Spleen (tissue), 11 donors: ENCODE results near the gene ACBD3. TPM values are rescaled to one million over a fixed set of nuclear protein-coding genes. Genes with fewer than 3 reads are reported as not detected.

Source experiments
- DNase-seq: peaks from one replicate; pipeline ENCODE4 v3.0.0-alpha.2; 2020
- H3K27ac ChIP-seq, 8 donors: fragments of 200-600 bp; sonication (generic) in 7 of 8; 1 replicate in 4 of 8; 2 replicates in 4 of 8; pipeline versions ENCODE4 v1.5.0 to v1.8.0; 2016 to 2021; ENCODE audit warnings: inconsistent platforms in 4 of 8, mild to moderate bottlenecking in 4 of 8, moderate library complexity in 1 of 8
- H3K27me3 ChIP-seq, 7 donors: fragments of 200-600 bp; sonication (generic) in 6 of 7; replicated peaks in 1 of 7; 1 replicate in 4 of 7; 2 replicates in 3 of 7; pipeline versions ENCODE4 v1.5.0 to v1.8.0; 2016 to 2021; ENCODE audit warnings: inconsistent platforms in 3 of 7, mild to moderate bottlenecking in 1 of 7
- H3K36me3 ChIP-seq, 6 donors: fragments of 200-600 bp; sonication (generic) in 5 of 6; 1 replicate in 4 of 6; 2 replicates in 2 of 6; pipeline versions ENCODE4 v1.5.0 to v1.8.0; 2016 to 2021; ENCODE audit warnings: inconsistent platforms in 2 of 6
- H3K4me1 ChIP-seq, 6 donors: fragments of 200-600 bp; sonication (generic) in 5 of 6; 1 replicate in 3 of 6; 2 replicates in 3 of 6; pipeline versions ENCODE4 v1.5.0 to v1.8.0; 2016 to 2021; ENCODE audit warnings: inconsistent platforms in 3 of 6
- H3K4me3 ChIP-seq, 8 donors: fragments of 200-600 bp; sonication (generic) in 7 of 8; 1 replicate in 4 of 8; 2 replicates in 4 of 8; pipeline versions ENCODE4 v1.5.0 to v1.8.0; 2016 to 2021; ENCODE audit warnings: inconsistent platforms in 4 of 8, mild to moderate bottlenecking in 4 of 8, moderate library complexity in 2 of 8
- H3K9me3 ChIP-seq, 8 donors: fragments of 200-600 bp; sonication (generic) in 7 of 8; 1 replicate in 4 of 8; 2 replicates in 4 of 8; pipeline versions ENCODE4 v1.5.0 to v1.8.0; 2016 to 2021; ENCODE audit warnings: inconsistent platforms in 4 of 8
- POLR2A ChIP-seq, 3 donors: fragments of 450-650 bp; IDR thresholded peaks; one replicate each; pipeline ENCODE4 v1.5.1; 2017; ENCODE audit warnings: antibody characterized with exemption in 3 of 3, mild to moderate bottlenecking in 1 of 3
- POLR2AphosphoS5 ChIP-seq, 3 donors: sonication (generic); formaldehyde crosslinking; IDR thresholded peaks; one replicate each; pipeline ENCODE4 v1.5.1; 2017; ENCODE audit warnings: antibody characterized with exemption in 3 of 3
- WGBS, 5 donors: extraction: QIAGEN DNeasy Blood & Tissue Kit in 3 of 5; methylation state at CpG; one replicate each; pipeline versions ENCODE4 v1.1.5 to v1.1.7; 2013 to 2018; 5-methylcytosine and 5-hydroxymethylcytosine counted together
- intact Hi-C: fragments of 100-400 bp; cut with DNase I; formaldehyde crosslinking; loops from one replicate; pipeline ENCODE4 v1.15.0; 2023; ENCODE audit warnings: low total_unique reads
- polyA plus RNA-seq, 3 donors: library from polyadenylated mRNA; stranded (reverse); fragments of 200-250 nt; gene quantifications; one replicate each; pipeline ENCODE4 v1.2.1, GENCODE V29; 2013
- total RNA-seq, 7 donors: library from RNA; depleted of rRNA in 3 of 7; stranded (reverse); fragments of >200 nt in 3 of 7; fragmentation: NEBNext Ultra II Directional in 4 of 7; extraction: Animal tissue kit (Norgen Biotek cat#: 25700) in 4 of 7; gene quantifications; one replicate each; pipeline versions ENCODE4 v1.1.0 to v1.2.1, GENCODE V29; 2016 to 2021
- TF ChIP-seq, protein P1 (sequence below), 11 experiments: fragments of 200-600 bp in 7 of 11; fragments of 450-650 bp in 4 of 11; sonication (generic) in 4 of 11; IDR thresholded peaks in 8 of 11; conservative IDR thresholded peaks in 3 of 11; 1 replicate in 7 of 11; 2 replicates in 4 of 11; pipeline versions ENCODE4 v1.4.0 to v1.8.0; 2016 to 2021; ENCODE audit warnings: antibody characterized with exemption in 11 of 11, inconsistent platforms in 4 of 11, mild to moderate bottlenecking in 1 of 11
- donor health status: healthy with polysubstance abuse.
- donor health status: DM: no; HTN: no; CAD: no; lungs with moderate emphysema.
- donor health status: DM: no; HTN: no; CAD: no.
- donor health status: Bipolar disorder and iron deficiency.
- donor health status: healthy.
- donor health status: DM: no; HTN: no; CAD: no.
- donor health status: DM: yes; HTN: yes; CAD: no.

Gene ACBD3
- total and polyA plus RNA-seq, 10 donors: 6.1 to 43.0 (median 30.3) TPM

DNA sequence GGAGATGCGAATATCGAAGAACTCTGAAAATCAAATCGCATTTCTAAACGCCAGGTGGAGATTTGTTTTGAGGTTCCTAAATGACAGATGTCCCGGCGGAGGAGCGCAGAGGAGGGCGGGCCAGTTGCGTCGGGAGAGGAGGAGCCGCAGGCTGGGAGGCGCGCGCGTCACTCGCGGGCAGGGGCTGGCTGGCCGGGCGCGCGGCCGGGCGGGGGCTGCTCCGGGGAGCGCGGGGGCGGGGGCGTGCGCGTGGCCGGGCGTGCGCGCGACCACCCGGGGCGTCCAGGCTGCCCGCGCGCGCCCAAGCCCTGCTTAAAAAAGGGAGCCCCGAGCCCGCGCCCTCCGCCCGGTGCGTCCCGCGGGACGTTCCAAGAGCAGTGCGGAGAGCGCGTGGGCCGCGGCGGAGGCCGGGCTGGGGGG is 76.7 kb downstream of the ACBD3 start:
- H3K4me3 ChIP-seq: peak overlapping the region; percentile 54 to 85 (median 64)
- H3K27ac ChIP-seq: peak overlapping the region; percentile 95 to 99 (median 96)
- TF ChIP-seq POLR2A (IDR thresholded peaks at IDR 0.05): peak in 1 of 3 donors; percentile 40
- TF ChIP-seq POLR2AphosphoS5 (IDR thresholded peaks at IDR 0.05): peak; percentile 25 to 65 (median 53)
- TF ChIP-seq, protein P1, sequence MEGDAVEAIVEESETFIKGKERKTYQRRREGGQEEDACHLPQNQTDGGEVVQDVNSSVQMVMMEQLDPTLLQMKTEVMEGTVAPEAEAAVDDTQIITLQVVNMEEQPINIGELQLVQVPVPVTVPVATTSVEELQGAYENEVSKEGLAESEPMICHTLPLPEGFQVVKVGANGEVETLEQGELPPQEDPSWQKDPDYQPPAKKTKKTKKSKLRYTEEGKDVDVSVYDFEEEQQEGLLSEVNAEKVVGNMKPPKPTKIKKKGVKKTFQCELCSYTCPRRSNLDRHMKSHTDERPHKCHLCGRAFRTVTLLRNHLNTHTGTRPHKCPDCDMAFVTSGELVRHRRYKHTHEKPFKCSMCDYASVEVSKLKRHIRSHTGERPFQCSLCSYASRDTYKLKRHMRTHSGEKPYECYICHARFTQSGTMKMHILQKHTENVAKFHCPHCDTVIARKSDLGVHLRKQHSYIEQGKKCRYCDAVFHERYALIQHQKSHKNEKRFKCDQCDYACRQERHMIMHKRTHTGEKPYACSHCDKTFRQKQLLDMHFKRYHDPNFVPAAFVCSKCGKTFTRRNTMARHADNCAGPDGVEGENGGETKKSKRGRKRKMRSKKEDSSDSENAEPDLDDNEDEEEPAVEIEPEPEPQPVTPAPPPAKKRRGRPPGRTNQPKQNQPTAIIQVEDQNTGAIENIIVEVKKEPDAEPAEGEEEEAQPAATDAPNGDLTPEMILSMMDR (IDR thresholded peaks at IDR 0.05 in 8 of 11, conservative IDR thresholded peaks at IDR 0.05 in 3 of 11): peak in 2 of 11 experiments; percentile 33 to 34
- H3K9me3 ChIP-seq: no peaks in the 10 kb centered on the region
- no peaks in the 10 kb centered on the region for H3K27me3 ChIP-seq
- no peaks in the 10 kb centered on the region for H3K36me3 ChIP-seq
- WGBS, 5 donors: 0 to 2% (median 1%) methylated on average over 17 to 57 of the region's 57 CpGs
- intact Hi-C loops: no loop called here
- peak; percentile 96 for DNase-seq
- peaks cover 17 to 58% (median 35%) of the 10 kb centered on the region in 6 donors for H3K4me1 ChIP-seq

DNA sequence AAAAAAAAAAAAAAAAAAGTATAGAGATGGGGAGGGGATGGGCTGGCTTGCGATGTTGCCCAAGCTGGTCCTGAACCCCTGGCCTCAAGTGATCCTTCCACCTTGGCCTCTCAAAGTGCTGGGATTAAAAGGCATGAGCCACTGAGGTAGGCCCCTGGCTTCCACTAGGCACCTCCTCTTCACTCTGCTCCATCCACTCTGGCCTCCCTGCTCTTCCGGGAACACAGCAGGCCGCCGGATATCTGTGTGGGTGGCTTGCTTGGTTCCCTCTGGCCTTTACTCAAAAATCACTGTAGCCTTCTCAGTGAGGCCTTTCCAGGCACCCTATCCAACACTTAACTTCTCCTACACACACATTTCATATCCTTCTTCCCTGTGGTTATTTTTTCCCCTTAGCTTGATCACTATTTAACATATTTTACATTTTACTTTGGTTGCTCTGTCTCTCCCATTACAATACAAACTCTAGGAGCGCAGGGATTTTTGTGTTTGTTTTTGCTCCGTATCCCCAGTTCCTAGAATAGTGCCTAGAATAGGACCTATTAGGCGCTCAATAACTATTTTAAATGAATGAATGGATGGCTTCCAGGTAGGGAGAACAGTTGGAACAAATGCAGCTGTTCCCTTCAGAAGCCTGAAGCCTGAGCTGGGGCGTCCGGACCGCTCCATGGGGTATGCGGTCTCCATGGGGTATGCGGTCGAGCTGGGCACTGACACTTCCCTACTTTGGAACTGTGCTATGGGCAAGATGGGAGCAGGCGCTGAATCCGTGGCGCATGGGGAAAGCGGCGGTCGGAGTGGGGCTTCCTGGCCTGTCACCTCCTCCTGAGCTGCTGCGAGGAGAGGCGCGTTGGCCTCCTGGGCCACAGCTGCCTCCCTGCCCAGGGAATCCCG is 77.4 kb downstream of the ACBD3 start:
- peak overlapping the region; percentile 32 to 85 (median 64) for H3K4me3 ChIP-seq
- H3K9me3 ChIP-seq: no peaks in the 10 kb centered on the region
- no peaks in the 10 kb centered on the region for H3K36me3 ChIP-seq
- peaks cover 17 to 58% (median 37%) of the 10 kb centered on the region in 6 donors for H3K4me1 ChIP-seq
- TF ChIP-seq POLR2AphosphoS5 (IDR thresholded peaks at IDR 0.05) (peak in 1 of 3 donors; percentile 43), POLR2A (IDR thresholded peaks at IDR 0.05) (no peak)
- TF ChIP-seq, protein P1 (IDR thresholded peaks at IDR 0.05 in 8 of 11, conservative IDR thresholded peaks at IDR 0.05 in 3 of 11): peak in 2 of 11 experiments; percentile 27 to 28
- WGBS, 5 donors: 26 to 30% (median 27%) methylated on average over 23 of the region's 23 CpGs
- peak overlapping the region; percentile 72 to 99 (median 95) for H3K27ac ChIP-seq
- H3K27me3 ChIP-seq: no peaks in the 10 kb centered on the region
- DNase-seq: no peak
- intact Hi-C loops: no loop called here

DNA sequence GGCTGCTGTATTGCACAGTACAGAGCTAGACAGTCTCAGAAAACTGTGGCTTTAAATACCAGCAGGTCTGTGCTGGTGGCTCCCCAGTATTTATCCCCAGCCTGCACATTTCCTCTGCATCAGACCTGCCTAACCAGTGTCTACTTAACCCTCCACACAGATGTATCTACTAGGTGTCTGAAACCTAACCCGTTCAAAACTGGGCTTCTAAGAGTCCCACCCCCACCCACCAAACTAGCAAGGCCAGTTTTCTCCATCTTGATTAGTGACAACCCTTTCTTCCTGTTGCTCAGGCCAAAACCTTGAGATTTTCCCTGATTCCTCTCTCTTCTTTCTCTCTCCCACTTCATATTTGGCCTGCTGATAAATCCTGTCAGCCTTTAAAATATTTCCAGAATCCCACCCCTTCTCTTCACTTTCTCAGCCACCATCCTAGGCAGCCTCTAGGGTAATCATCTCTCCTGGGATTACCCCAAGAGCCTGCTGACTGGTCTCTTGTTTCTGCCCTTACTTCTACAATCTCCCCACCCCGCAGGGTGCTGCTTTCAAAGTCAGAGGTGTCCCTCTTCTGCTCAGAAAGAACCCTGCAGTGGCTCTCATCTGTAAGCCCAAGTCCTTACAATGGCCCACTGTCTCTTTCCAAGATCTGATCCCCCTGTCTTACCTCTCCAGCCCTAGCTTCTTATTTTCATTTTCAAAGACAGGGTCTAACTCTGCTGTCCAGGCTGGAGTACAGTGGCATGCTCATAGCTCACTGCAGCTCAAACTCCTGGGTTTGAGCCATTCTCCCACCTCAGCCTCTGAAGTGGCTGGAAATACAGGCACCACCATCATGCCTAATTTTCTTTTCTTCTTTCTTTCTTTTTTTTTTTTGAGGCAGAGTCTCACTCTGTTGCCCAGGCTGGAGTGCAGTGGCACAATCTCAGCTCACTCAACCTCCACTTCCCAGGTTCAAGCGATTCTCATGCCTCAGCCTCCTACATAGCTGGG is 78.8 kb downstream of the ACBD3 start:
- DNase-seq: peak; percentile 24
- H3K27me3 ChIP-seq: no peaks in the 10 kb centered on the region
- no peak overlapping the region for H3K4me3 ChIP-seq
- H3K9me3 ChIP-seq: no peaks in the 10 kb centered on the region
- peak overlapping the region in 6 of 8 donors; percentile 27 to 99 (median 95) for H3K27ac ChIP-seq
- no peaks in the 10 kb centered on the region for H3K36me3 ChIP-seq
- H3K4me1 ChIP-seq: peaks cover 17 to 54% (median 37%) of the 10 kb centered on the region in 6 donors
- intact Hi-C loops: no loop called here
- WGBS, 5 donors: 62 to 76% (median 72%) methylated on average over 3 of the region's 3 CpGs
- TF ChIP-seq, protein P1 (IDR thresholded peaks at IDR 0.05 in 8 of 11, conservative IDR thresholded peaks at IDR 0.05 in 3 of 11): no peak
- TF ChIP-seq POLR2AphosphoS5 (IDR thresholded peaks at IDR 0.05) (no peak), POLR2A (IDR thresholded peaks at IDR 0.05) (no peak)
